T47D (cell line): ENCODE results near the gene COL23A1.

Experiments used
- DNase-seq, 2 experiments: peaks; one replicate each; pipeline versions ENCODE4 v3.0.0 to v3.0.0-alpha.2; 2011 to 2012; ENCODE audit warnings: low read depth in 1 of 2, low spot score in 1 of 2
- JUND ChIP-seq: IDR thresholded peaks from 2 replicates; pipeline ENCODE4 v1.6.1; 2012; ENCODE audit warnings: low read depth
- in situ Hi-C: cut with HindIII; loops from 2 replicates; pipeline ENCODE4 v1.10.0; 2016; ENCODE audit warnings: low sequenced_read_pairs, low pct_unique_long_range_greater_than_20kb

Gene COL23A1

DNA sequence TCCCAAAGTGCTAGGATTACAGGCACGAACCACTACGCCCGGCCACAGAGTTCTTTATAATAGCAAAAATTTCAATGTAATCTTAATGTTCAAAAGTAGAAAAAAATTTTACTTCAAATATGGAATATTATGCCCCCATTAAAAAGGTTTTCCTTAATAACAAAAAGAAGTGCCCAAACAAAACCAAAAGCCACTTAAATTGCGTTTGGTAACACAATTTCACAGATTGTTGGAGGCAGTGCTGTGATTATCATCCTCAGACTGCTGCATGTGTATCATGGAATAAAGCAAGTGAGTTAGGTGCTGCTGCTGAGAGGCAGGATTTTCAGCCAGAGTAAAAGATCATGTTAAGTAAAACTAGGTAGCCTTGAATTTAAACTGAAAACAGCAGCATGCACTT is 132.7 kb downstream of the COL23A1 start:
- in situ Hi-C loops = no loop called here
- TF ChIP-seq JUND = no peak

GRCh38 chr5:178455480-178455835 is 134.7 kb downstream of the COL23A1 start:
- in situ Hi-C loops = no loop called here
- no peak for DNase-seq
- no peak for TF ChIP-seq JUND

More for the DNA sequence above, 132.7 kb downstream of the COL23A1 start:
- no peak for DNase-seq

GRCh38 chr5:178454821-178455479 is 135.2 kb downstream of the COL23A1 start:
- in situ Hi-C loops = no loop called here
- TF ChIP-seq JUND = no peak
- no peak for DNase-seq

GRCh38 chr5:178454303-178454702 is 135.9 kb downstream of the COL23A1 start:
- in situ Hi-C loops = no loop called here
- DNase-seq = no peak

GRCh38 chr5:178453224-178453623 is 137.0 kb downstream of the COL23A1 start:
- no peak for DNase-seq
- no peak for TF ChIP-seq JUND
- in situ Hi-C loops = no loop called here

More at GRCh38 chr5:178454303-178454702, 135.9 kb downstream of the COL23A1 start:
- TF ChIP-seq JUND = no peak

GRCh38 chr5:178450121-178451028 is 139.8 kb downstream of the COL23A1 start:
- no peak for DNase-seq
- no peak for TF ChIP-seq JUND
- in situ Hi-C loops = no loop called here

DNA sequence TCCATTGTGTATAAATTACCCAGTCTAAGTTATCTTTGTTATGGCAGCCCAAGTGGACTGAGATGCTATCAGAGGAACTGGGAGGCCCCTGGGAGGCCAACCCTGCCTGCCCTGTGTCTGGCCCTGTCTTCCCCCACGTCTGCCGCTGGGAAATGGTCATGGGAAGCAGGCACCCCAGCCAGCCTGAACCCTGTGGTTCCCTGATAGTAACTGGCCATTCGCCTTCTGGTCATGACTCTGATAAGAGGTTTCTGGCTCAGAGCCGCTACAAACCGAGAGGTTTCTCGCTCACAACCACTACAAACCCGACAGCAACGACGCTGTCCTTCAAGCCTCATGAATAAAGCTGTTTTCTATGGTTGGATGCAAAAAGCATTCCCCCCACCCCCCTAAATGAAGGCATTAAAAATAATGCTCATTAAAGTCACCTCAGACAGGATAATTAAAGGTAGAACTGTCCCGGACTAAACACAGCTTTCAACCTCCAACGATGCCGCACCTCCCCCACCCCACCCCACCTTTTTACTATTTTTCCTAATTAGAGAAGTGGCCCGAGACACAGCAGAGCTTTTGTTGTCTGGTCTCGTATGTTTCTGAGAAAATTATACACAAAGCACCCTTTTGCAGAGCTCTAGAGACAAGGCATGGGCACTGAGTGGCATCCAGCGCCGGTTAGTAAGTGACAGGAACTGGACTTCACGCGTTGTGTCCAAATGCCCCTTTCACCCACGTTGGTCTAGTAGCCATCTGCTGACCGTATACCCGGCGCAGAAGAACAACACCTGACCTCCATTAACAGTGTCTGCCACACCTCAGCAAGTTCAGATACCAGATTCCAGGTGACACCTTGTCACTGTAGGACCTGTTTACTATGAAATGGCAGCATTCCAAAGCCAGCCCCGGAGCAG is 140.8 kb downstream of the COL23A1 start:
- no peak for TF ChIP-seq JUND
- in situ Hi-C loops = no loop called here
- DNase-seq = no peak

DNA sequence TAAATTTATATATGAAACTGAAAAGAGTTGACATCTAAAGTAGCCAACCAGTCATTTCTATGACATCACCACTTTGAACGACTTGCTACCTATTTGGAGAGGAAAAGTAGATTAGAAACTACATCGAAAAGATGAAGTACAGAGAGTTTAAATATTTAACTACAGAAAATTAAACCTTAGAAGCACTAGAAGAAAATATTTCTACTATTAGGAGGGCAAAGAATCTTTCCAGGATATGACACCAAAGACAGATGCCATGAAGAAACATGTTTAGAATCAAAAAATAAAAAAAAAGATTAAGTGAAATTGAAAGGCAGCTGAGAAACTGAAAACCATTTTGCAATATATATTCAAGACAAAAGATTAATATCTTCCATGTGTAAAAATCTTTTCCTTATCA is 144.7 kb downstream of the COL23A1 start:
- no peak for DNase-seq
- TF ChIP-seq JUND = no peak
- in situ Hi-C loops = no loop called here

DNA sequence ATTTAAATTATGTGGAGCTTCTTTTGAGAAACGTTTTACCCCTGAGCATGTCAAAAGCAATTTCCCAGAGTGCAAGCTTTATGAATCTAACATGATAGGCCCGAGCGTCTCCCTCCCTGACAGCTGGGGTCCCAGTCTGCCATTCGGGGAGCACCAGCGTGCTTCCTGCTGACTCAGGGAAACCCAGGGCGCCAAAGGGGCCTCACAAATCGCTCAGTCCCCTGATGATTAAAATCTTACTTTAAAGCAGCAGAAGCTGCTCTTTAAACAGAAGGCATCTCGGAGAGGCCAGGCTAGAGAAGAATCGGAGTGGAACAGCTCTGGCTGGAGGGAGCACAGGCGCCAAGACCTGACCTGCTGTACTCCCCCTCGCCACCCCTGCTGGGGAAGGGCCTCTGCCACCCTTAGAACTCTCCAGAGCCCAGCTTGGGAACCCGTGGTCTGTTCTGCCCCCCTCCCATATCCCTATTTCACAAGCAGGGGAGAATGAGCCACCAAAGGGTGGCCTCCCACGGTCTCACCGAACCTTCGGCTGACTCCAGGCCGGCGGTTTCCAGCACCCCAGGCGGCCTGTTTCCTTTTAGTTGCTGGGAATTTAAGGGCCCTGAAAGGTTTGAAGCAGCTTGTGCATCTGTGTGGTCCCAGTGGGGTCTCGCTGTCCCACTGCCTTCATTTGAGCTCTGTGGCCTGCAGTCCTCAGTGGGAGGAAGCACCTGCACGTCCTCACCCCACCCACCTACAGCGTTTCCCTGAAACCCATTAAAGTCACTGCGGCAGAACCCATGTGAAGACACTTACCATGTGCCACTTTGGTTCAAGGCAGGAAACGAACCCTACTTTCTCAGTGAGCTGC is 147.6 kb downstream of the COL23A1 start:
- in situ Hi-C loops = no loop called here
- no peak for DNase-seq

DNA sequence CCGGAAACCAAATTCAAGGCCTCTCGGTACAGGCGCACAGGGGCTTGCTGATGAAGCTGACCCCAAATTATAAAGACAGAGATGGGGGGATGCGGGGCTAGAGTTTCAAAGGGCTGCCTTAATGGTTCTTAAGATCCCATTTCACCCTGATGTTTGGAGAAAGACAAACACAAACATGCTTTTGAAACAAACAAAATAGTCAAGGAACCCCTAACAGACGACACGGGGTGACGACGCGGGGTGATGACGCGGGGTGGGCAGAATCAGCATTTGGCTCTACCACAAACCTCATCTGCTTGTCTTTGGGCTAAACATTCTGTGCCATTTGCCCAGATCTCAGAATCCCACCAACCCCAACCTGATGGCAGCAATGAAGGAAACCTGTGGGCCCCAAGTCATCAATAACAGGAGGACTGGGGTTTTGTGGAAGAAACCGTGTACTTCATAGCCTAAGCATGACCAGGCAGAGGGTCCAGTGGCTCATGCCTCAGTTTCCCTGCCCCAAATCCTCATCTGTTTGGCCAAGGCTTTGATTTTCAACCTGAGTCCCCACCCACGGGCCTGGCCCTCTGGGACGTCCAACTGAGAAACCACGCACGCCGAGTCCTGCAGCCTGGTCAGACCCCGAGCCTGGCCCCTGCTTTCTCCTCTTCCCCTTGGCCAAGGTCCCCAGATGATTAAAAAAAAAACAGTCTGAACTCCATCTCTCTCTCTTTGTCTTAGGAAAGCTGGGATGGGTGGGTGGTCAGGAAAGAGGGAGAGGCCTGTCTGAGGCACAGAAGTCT is 148.5 kb downstream of the COL23A1 start:
- DNase-seq = no peak
- in situ Hi-C loops = no loop called here

More for the DNA sequence above, 147.6 kb downstream of the COL23A1 start:
- no peak for TF ChIP-seq JUND

DNA sequence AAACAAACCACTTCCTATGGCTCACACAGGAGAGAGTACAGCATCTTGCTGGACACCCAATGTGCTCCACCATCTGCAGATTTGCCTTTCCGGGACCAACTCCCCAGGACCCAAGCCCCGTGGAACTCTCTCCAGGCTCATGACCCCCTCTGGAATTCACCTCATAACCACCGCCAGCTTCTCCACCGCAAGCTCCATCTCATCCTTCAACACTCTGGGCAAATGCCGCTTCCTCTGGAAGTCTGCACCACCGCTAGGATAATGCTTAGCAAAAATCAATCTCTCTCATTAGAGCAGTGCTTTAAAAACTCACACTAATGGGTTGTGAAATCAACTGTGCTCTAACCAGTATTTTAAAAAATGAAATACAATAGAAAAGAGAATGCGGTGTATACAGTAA is 150.0 kb downstream of the COL23A1 start:
- no peak for TF ChIP-seq JUND
- no peak for DNase-seq
- in situ Hi-C loops = no loop called here

More for the DNA sequence above, 148.5 kb downstream of the COL23A1 start:
- no peak for TF ChIP-seq JUND
